ENCODE measurements around the gene APC2.

Gene APC2, protein sequence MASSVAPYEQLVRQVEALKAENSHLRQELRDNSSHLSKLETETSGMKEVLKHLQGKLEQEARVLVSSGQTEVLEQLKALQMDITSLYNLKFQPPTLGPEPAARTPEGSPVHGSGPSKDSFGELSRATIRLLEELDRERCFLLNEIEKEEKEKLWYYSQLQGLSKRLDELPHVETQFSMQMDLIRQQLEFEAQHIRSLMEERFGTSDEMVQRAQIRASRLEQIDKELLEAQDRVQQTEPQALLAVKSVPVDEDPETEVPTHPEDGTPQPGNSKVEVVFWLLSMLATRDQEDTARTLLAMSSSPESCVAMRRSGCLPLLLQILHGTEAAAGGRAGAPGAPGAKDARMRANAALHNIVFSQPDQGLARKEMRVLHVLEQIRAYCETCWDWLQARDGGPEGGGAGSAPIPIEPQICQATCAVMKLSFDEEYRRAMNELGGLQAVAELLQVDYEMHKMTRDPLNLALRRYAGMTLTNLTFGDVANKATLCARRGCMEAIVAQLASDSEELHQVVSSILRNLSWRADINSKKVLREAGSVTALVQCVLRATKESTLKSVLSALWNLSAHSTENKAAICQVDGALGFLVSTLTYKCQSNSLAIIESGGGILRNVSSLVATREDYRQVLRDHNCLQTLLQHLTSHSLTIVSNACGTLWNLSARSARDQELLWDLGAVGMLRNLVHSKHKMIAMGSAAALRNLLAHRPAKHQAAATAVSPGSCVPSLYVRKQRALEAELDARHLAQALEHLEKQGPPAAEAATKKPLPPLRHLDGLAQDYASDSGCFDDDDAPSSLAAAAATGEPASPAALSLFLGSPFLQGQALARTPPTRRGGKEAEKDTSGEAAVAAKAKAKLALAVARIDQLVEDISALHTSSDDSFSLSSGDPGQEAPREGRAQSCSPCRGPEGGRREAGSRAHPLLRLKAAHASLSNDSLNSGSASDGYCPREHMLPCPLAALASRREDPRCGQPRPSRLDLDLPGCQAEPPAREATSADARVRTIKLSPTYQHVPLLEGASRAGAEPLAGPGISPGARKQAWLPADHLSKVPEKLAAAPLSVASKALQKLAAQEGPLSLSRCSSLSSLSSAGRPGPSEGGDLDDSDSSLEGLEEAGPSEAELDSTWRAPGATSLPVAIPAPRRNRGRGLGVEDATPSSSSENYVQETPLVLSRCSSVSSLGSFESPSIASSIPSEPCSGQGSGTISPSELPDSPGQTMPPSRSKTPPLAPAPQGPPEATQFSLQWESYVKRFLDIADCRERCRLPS (N-terminal part only)

GRCh38 chr19:1449467-1450442 lies at the start of gene APC2:
Gene APC2 (plus strand): TSS chr19:1450121. CDS start chr19:1453002, 2,881 bp downstream.
- no peak for DNase-seq (ENCODE audit: low read depth)

DNA sequence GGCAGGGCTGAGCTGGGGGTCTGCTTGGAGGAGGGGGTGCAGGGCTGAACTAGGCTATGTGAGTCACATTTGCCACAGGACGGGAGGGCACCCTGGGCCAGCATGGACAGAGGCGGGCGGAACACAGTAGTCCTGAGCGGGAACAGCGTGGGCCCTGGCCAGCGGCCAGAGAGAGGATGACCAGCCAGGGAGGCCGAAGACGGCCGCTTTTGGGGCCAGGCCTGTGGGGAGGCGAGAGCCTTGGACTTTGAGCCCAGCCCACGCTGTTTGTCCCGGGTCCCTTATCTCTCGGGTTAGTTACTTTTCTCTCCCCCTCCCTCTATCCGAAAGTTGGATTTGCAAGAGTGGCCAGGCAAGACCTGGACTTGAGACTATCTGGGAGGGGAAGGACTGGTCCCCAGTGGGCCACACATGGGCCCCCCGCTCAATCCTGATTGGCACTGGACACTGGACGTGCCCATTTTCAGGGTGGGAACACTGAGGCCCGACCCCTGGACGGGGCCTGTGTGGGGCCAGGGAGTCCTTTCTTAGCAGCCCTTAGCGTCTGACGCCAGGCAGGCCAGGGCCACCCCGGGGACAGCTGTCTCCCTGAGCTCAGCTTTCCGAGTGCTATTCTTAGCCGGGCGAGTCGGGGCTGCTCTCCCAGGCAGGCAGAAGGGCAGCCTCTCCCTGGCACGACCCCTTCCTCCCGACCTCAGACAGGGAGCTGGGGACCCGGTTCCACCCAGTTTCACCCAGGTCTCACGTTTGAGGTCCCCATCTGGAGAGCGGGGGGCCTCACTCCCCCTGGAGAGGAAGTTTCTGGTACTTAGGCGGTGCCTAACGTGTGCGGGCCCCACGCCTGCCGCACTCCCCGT lies 49.4 kb upstream of the APC2 start:
- DNase-seq (ENCODE audit: low read depth): no peak

DNA sequence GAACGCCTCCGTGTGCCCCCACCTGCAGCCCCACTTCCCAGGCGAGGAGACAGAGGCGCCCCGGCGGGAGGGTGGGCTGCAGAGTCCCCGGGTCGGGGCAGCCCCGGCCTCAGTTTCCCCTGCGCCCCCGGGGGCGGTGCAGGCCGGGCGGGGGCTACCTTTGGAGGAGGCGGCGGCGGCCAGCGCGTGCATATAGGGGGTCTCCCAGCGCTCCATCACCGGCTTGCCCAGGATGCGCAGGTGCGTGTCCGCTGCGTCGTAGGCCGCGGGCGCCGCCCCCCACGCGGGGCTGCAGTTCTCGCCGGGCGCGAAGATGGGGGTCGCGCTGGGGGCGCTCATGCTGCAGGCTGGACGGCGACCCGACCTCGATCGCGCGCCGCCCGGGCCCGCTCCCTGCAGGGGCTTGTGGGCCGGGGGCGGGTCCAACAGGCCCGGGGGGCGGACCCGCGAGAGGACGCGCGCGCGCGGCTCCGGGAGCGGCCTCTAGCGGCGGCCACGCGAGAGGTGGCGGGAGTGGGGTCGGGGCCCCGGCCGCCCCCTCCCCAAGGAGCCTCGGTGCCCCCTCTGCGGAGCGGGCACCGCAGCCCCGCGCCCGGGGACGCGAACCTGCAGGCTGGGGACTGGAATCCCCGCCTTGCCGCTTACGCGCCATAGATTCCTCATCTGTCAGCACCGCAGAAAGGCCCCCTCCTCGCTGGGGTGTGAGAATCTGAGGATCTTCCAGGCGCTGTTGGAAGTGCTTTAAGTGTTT lies 48.6 kb upstream of the APC2 start, which contains the start of gene GAMT:
Gene GAMT, minus strand, starts transcription at position 405 of the 751 bp plus-strand sequence. Its CDS starts 66 bp downstream, at position 339.
- peak; percentile 39 for DNase-seq (ENCODE audit: low read depth)

- DNase-seq (ENCODE audit: low read depth): no peak
These were observed 48.1 kb upstream of the APC2 start for GRCh38 chr19:1401889-1402217.

GRCh38 chr19:1402411-1403070 lies 47.4 kb upstream of the APC2 start:
- DNase-seq (ENCODE audit: low read depth): no peak

DNA sequence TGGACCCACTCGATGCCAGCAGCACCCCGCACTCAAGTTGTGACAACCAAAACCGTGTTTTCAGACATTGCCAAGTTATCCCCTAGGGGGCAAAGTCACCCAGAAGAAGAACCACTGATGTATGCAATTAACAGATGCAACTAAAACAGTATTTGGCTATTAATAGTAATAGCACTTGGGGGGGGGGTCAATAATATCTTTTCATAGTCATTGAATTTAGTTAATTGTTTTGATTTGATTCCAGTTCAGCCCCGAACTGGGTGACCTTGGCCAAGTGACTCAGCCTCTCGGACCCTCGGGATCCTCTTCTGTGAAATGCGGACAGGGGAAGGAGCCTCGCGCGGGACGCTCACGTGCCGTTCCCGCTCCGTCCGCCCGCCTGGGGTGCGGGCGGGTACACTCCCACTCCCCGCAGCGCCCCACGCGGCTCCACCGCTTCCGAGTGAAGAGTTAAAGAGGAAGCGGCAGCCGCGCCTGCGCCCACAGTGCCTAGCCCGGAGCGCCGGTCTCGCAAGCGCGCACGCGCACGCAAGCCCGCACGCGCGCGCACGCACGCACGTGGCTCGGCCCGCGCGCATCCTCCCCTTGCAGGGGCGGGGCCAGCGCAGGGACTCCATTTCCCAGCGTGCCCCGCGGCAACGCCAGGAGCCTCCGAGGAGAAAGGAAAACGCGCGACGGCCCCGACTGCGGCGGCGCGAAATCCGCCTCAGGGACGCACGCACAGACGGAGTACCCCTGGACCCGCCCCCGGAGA lies 43.0 kb upstream of the APC2 start:
- peak; percentile 99 for DNase-seq (ENCODE audit: low read depth)

DNA sequence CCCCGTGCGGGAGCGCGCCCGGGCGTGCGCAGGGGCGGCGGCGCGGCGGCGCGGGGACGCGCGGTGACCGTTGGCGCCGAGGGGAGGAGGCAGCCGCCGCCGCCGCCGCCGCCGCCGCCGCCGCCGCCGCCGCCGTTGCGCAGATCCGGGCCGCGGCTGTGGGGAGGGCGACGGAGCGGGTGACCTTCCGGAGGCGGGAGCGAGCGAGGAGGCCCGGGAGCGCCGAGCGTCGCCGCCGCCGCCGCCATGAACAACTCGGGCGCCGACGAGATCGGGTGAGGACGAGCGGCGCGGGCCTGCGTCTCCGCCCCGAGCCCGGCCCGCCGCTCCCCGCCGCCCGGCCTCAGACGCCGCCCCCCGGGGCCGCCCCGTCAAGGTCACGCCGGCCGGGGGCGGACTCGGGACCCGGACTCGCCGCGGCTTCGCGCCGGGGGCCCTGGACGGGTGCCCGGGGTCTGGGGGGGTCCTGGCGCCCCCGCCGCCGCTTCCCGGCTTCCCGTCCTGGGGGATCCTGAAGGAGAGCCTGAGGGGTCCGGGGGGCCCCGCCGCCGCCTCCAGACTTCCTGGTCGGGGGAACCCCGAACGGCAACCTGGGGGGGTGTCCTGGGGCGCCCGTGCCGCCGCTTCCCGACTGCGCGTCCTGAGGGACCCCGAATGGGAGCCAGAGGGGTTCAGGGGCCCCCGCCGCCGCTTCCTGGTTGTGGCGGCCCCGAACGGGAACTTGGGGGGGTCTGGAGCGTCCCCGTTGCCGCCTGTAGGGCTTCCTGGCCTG lies 42.2 kb upstream of the APC2 start, which contains the start of gene DAZAP1:
Gene DAZAP1, plus strand, starts transcription at position 59 of the 772 bp plus-strand sequence. Its CDS starts 188 bp downstream, at position 247.
- DNase-seq (ENCODE audit: low read depth): peak; percentile 23

GRCh38 chr19:1408300-1409203 lies 41.4 kb upstream of the APC2 start:
- peak; percentile 21 for DNase-seq (ENCODE audit: low read depth)

- DNase-seq (ENCODE audit: low read depth): no peak
These were observed 40.5 kb upstream of the APC2 start for GRCh38 chr19:1409204-1410005.

- no peak for DNase-seq (ENCODE audit: low read depth)
These were observed 39.7 kb upstream of the APC2 start for GRCh38 chr19:1410136-1410786.

- no peak for DNase-seq (ENCODE audit: low read depth)
These were observed 39.1 kb upstream of the APC2 start for GRCh38 chr19:1410789-1411188.

- DNase-seq (ENCODE audit: low read depth): no peak
These were observed 38.4 kb upstream of the APC2 start for GRCh38 chr19:1411255-1412191.

- DNase-seq (ENCODE audit: low read depth): no peak
These were observed 37.5 kb upstream of the APC2 start for GRCh38 chr19:1412323-1412923.

Data from stimulated activated CD8-positive, alpha-beta memory T cell treated with anti-CD3 and anti-CD28 coated beads, Interleukin-15, amount 100 ng/mL, for 24 hours (primary cell).